A673 (cell line): ENCODE data around the gene NLRC5. TPM values are rescaled to one million over a fixed set of nuclear protein-coding genes. Genes with fewer than 3 reads are reported as not detected.

ENCODE experiments used
- BruUV-seq: library from RNA; stranded (reverse); fragments of 400-500 nt; replicated peaks from 2 replicates; lab custom pipeline; 2021; lab: Mats Ljungman, UMichigan
- CTCF ChIA-PET: fragments of 300-600 bp; sonication (Branson Sonifier 250); formaldehyde crosslinking; loops from one replicate; lab custom pipeline; 2022; ENCODE audit warnings: antibody characterized with exemption; lab: Charles Lee
- POLR2A ChIA-PET: fragments of 300-600 bp; sonication (Branson Sonifier 250); formaldehyde crosslinking; loops from one replicate; lab custom pipeline; 2022; ENCODE audit warnings: antibody characterized with exemption; ENCODE audit not compliant: low non-redundant PET; lab: Charles Lee
- DNase-seq: peaks from one replicate; pipeline ENCODE4 v3.0.0-alpha.2; 2015; ENCODE audit warnings: low spot score
- H3K27ac ChIP-seq: fragments of 200-600 bp; sonication (generic); 2 replicates; pipeline ENCODE4 v1.5.1; 2016; ENCODE audit warnings: mixed run types, low read depth, mild to moderate bottlenecking, mixed read lengths, antibody characterized with exemption, low read length; ENCODE audit not compliant: poor library complexity, severe bottlenecking
- H3K27me3 ChIP-seq: fragments of 200-600 bp; sonication (generic); replicated peaks from 2 replicates; pipeline ENCODE4 v1.6.1; 2017; ENCODE audit warnings: mixed run types, low read depth, mild to moderate bottlenecking, mixed read lengths, antibody characterized with exemption, low read length; ENCODE audit not compliant: insufficient read depth, poor library complexity
- H3K36me3 ChIP-seq: fragments of 200-600 bp; sonication (generic); 2 replicates; pipeline ENCODE4 v1.6.1; 2016; ENCODE audit warnings: mixed run types, mild to moderate bottlenecking, mixed read lengths, antibody characterized with exemption, low read length; ENCODE audit not compliant: insufficient read depth, poor library complexity, severe bottlenecking
- H3K4me1 ChIP-seq: fragments of 200-600 bp; sonication (generic); 2 replicates; pipeline ENCODE4 v1.6.1; 2017; ENCODE audit warnings: mixed run types, mild to moderate bottlenecking, mixed read lengths, antibody characterized with exemption, low read length; ENCODE audit not compliant: insufficient read depth, poor library complexity, severe bottlenecking
- H3K4me3 ChIP-seq: fragments of 200-600 bp; sonication (generic); 2 replicates; pipeline ENCODE4 v1.5.1; 2016; ENCODE audit warnings: low read depth, mixed run types, mild to moderate bottlenecking, mixed read lengths, low read length; ENCODE audit not compliant: poor library complexity, severe bottlenecking
- H3K9me3 ChIP-seq: fragments of 200-600 bp; sonication (generic); 2 replicates; pipeline ENCODE4 v1.6.1; 2016; ENCODE audit warnings: mixed run types, low read depth, mild to moderate bottlenecking, mixed read lengths, antibody characterized with exemption, low read length; ENCODE audit not compliant: poor library complexity, severe bottlenecking
- EZH2 ChIP-seq: fragments of 200-600 bp; sonication (generic); IDR thresholded peaks from 2 replicates; pipeline ENCODE4 v1.6.1; 2017; ENCODE audit warnings: borderline replicate concordance, low read depth, mild to moderate bottlenecking, mixed read lengths, antibody characterized with exemption, low read length; ENCODE audit not compliant: poor library complexity, severe bottlenecking
- intact Hi-C: fragments of 100-400 bp; cut with micrococcal nuclease; formaldehyde crosslinking; loops from one replicate; pipeline ENCODE4 v1.10.0; 2022; ENCODE audit not compliant: unreplicated experiment
- total RNA-seq: library from RNA; stranded (reverse); gene quantifications from 2 replicates; pipeline ENCODE4 v1.2.3, GENCODE V29; 2021
- TF ChIP-seq, protein P1 (sequence below): fragments of 300-800, 200-600 bp; sonication (generic); conservative IDR thresholded peaks from 2 replicates; pipeline ENCODE4 v1.5.1; 2017; ENCODE audit warnings: low read depth, mild to moderate bottlenecking, antibody characterized with exemption, low read length, moderate library complexity, mixed read lengths

Gene NLRC5
- total RNA-seq, 1 experiment from 2014 or later, result 13.1 TPM

DNA sequence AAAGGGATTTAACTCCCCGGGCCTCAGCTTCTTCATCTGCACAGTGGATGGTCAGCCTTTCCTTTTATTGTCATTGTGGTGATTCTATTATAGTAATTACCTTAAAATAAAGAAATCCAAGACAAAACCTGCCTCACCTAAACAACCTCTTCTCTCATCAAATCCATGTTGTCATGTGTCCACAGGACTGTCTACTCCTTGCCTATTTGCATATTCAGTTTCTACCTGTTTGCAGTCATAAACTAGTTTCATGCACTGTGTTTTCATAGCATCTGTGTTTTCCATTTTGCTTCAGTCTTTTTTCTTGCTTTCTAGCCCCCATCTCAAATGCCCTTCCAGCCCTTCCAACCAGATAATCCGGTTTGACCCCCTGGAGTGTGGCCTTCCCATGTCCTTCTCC is 58.7 kb downstream of the NLRC5 start:
- intact Hi-C loops, result no loop called here
- ChIA-PET CTCF (no interaction called here), POLR2A (no interaction called here)
- Histone ChIP-seq H3K9me3 (no peaks in the 10 kb centered on the region), H3K36me3 (no peaks in the 10 kb centered on the region), H3K27ac (no peak overlapping the region), H3K4me3 (no peak overlapping the region), H3K27me3 (no peaks in the 10 kb centered on the region), H3K4me1 (no peaks in the 10 kb centered on the region)
- TF ChIP-seq, protein P1, sequence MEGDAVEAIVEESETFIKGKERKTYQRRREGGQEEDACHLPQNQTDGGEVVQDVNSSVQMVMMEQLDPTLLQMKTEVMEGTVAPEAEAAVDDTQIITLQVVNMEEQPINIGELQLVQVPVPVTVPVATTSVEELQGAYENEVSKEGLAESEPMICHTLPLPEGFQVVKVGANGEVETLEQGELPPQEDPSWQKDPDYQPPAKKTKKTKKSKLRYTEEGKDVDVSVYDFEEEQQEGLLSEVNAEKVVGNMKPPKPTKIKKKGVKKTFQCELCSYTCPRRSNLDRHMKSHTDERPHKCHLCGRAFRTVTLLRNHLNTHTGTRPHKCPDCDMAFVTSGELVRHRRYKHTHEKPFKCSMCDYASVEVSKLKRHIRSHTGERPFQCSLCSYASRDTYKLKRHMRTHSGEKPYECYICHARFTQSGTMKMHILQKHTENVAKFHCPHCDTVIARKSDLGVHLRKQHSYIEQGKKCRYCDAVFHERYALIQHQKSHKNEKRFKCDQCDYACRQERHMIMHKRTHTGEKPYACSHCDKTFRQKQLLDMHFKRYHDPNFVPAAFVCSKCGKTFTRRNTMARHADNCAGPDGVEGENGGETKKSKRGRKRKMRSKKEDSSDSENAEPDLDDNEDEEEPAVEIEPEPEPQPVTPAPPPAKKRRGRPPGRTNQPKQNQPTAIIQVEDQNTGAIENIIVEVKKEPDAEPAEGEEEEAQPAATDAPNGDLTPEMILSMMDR, result no peak
- TF ChIP-seq EZH2, result no peak
- BruUV-seq, result no TSS peak
- DNase-seq, result no peak

DNA sequence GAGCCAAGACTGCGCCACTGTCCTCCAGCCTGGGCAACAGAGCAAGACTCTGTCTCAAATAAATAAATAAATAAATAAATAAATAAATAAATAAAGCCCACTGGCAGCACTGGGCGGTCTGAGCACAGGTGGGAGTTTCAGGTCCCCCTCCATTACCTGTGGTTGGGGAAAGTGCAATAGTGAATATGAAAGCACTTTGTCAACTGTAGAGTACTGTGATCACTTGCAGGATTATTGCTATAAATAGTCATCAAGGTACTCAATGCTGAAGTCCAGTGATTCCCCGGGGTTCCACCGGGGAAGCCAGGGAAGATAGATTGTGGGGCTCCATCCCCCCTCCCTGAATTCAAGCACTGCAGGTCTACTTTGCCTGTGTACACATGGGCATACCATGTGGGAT is 60.3 kb downstream of the NLRC5 start:
- BruUV-seq, result no TSS peak
- DNase-seq, result no peak
- no peak overlapping the region for H3K4me3 ChIP-seq
- POLR2A ChIA-PET, result no interaction called here
- no peaks in the 10 kb centered on the region for H3K4me1 ChIP-seq
- no peaks in the 10 kb centered on the region for H3K9me3 ChIP-seq
- no peaks in the 10 kb centered on the region for H3K36me3 ChIP-seq
- H3K27ac ChIP-seq, result no peak overlapping the region
- H3K27me3 ChIP-seq, result no peaks in the 10 kb centered on the region
- CTCF ChIA-PET, result no interaction called here
- TF ChIP-seq, protein P1, result no peak
- TF ChIP-seq EZH2, result no peak
- intact Hi-C loops, result no loop called here

DNA sequence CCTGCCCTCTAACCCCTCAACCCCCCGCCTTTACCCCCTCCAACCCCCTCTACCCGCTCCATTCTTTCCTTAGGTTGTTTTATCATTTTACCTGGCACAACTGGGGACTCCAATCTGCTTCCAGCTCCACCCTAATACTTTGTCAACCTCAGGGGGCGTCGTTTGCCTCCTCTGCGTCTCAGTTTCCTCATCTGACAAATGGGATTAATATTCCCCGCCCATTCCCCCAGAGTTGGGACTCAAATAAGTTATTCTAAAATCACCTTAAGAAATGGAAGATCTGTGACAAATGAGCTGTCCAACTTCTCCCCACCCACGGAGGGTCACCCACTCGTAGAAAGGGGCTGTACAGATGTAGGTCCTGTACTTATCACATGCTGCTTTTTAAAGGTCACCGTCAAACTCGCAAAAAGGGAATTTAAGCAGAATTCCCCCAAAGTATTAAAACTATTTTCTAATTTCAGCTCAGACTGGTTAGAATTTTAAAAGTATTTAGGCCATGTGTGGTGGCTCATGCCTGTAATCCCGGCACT is 62.4 kb downstream of the NLRC5 start:
- CTCF ChIA-PET, result no interaction called here
- no peak overlapping the region for H3K27ac ChIP-seq
- TF ChIP-seq EZH2, result no peak
- TF ChIP-seq, protein P1, result no peak
- POLR2A ChIA-PET, result no interaction called here
- H3K4me1 ChIP-seq, result no peaks in the 10 kb centered on the region
- H3K9me3 ChIP-seq, result no peaks in the 10 kb centered on the region
- intact Hi-C loops, result no loop called here
- no peaks in the 10 kb centered on the region for H3K36me3 ChIP-seq
- no peaks in the 10 kb centered on the region for H3K27me3 ChIP-seq
- no peak for DNase-seq
- BruUV-seq, result no TSS peak
- H3K4me3 ChIP-seq, result no peak overlapping the region
